WTC11 (cell line): ENCODE measurements around the gene CBX2. TPM values are rescaled to one million over a fixed set of nuclear protein-coding genes. Genes with fewer than 3 reads are reported as not detected.

Experiments
- ATAC-seq: fragments of 200-7000 bp; cut with Tn5 transposase; 2 replicates; pipeline ENCODE4 v1.10.0; 2021; ENCODE audit warnings: mild to moderate bottlenecking, moderate library complexity
- CTCF ChIA-PET: fragments of 300-600 bp; sonication (Branson Sonifier 250); formaldehyde crosslinking; loops from one replicate; lab custom pipeline; 2021; ENCODE audit warnings: antibody characterized with exemption; lab: Charles Lee
- POLR2A ChIA-PET: fragments of 350-600 bp; sonication (Branson Sonifier 250); formaldehyde crosslinking; loops from one replicate; lab custom pipeline; 2021; ENCODE audit warnings: antibody characterized with exemption; lab: Charles Lee
- DNase-seq: peaks from one replicate; pipeline ENCODE4 v3.0.0; 2021; ENCODE audit warnings: low spot score
- H3K27ac Mint-ChIP-seq: 2 replicates; pipeline ENCODE4 v1.8.0; 2021; ENCODE audit warnings: mixed read lengths
- H3K27me3 Mint-ChIP-seq: 2 replicates; pipeline ENCODE4 v1.8.0; 2021; ENCODE audit warnings: low read depth, mild to moderate bottlenecking, moderate library complexity, mixed read lengths
- H3K36me3 Mint-ChIP-seq: 2 replicates; pipeline ENCODE4 v1.8.0; 2021; ENCODE audit warnings: mixed read lengths
- H3K4me1 Mint-ChIP-seq: 2 replicates; pipeline ENCODE4 v1.8.0; 2022; ENCODE audit warnings: mixed read lengths
- H3K4me3 Mint-ChIP-seq: 2 replicates; pipeline ENCODE4 v1.8.0; 2021; ENCODE audit warnings: mild to moderate bottlenecking, moderate library complexity, mixed read lengths
- H3K9me3 Mint-ChIP-seq: 2 replicates; pipeline ENCODE4 v1.8.0; 2021; ENCODE audit warnings: mixed read lengths
- AR ChIP-seq: fragments of 250-450 bp; sonication (Bioruptor Pico); IDR thresholded peaks from 2 replicates; pipeline ENCODE4 v1.9.0; 2021; ENCODE audit warnings: mild to moderate bottlenecking
- CREM ChIP-seq: sonication (generic); formaldehyde crosslinking; IDR thresholded peaks from 2 replicates; pipeline ENCODE4 v1.8.1; 2022; ENCODE audit warnings: mild to moderate bottlenecking, missing genetic modification reagents, moderate library complexity
- ERG ChIP-seq: fragments of 250-450 bp; sonication (Bioruptor Pico); IDR thresholded peaks from 2 replicates; pipeline ENCODE4 v1.8.0; 2021; ENCODE audit warnings: mild to moderate bottlenecking
- GABPB1 ChIP-seq: sonication (generic); formaldehyde crosslinking; IDR thresholded peaks from 2 replicates; pipeline ENCODE4 v1.8.1; 2023; ENCODE audit warnings: mild to moderate bottlenecking, missing genetic modification reagents
- MYBL2 ChIP-seq: sonication (generic); formaldehyde crosslinking; IDR thresholded peaks from 2 replicates; pipeline ENCODE4 v1.8.1; 2023; ENCODE audit warnings: mild to moderate bottlenecking, moderate library complexity, missing genetic modification reagents
- NFYB ChIP-seq: sonication (generic); formaldehyde crosslinking; conservative IDR thresholded peaks from 2 replicates; pipeline ENCODE4 v1.8.0; 2022; ENCODE audit warnings: low read depth, missing genetic modification reagents
- PREB ChIP-seq: sonication (generic); formaldehyde crosslinking; IDR thresholded peaks from 2 replicates; pipeline ENCODE4 v1.8.1; 2022; ENCODE audit warnings: mild to moderate bottlenecking, missing genetic modification reagents, moderate library complexity, borderline replicate concordance
- TP53 ChIP-seq: sonication (generic); formaldehyde crosslinking; IDR thresholded peaks from 2 replicates; pipeline ENCODE4 v1.8.1; 2023; ENCODE audit warnings: mild to moderate bottlenecking, missing genetic modification reagents
- ZNF219 ChIP-seq: sonication (generic); formaldehyde crosslinking; IDR thresholded peaks from 2 replicates; pipeline ENCODE4 v1.8.0; 2023; ENCODE audit warnings: missing genetic modification reagents, mild to moderate bottlenecking, borderline replicate concordance
- ZNF281 ChIP-seq: sonication (generic); formaldehyde crosslinking; IDR thresholded peaks from 2 replicates; pipeline ENCODE4 v1.8.0; 2023; ENCODE audit warnings: mild to moderate bottlenecking, missing genetic modification reagents
- ZNF423 ChIP-seq: fragments of 250-450 bp; sonication (Bioruptor Pico); IDR thresholded peaks from 2 replicates; pipeline ENCODE4 v2.1.2; 2022; ENCODE audit warnings: mild to moderate bottlenecking, moderate library complexity
- total RNA-seq: library from RNA; stranded (reverse); gene quantifications from 3 replicates; pipeline ENCODE4 v1.2.3, GENCODE V29; 2021
- TF ChIP-seq, protein P1 (sequence below): sonication (generic); formaldehyde crosslinking; IDR thresholded peaks from 2 replicates; pipeline ENCODE4 v1.8.1; 2023; ENCODE audit warnings: mild to moderate bottlenecking, moderate library complexity, missing genetic modification reagents
- TF ChIP-seq, protein P2 (sequence below): sonication (generic); formaldehyde crosslinking; IDR thresholded peaks from 2 replicates; pipeline ENCODE4 v1.8.1; 2022; ENCODE audit warnings: low read depth, mild to moderate bottlenecking, moderate library complexity, missing genetic modification reagents, borderline replicate concordance
- TF ChIP-seq, protein P3 (sequence below): fragments of 250-450 bp; sonication (Bioruptor Pico); IDR thresholded peaks from 2 replicates; pipeline ENCODE4 v1.9.0; 2021; ENCODE audit warnings: mild to moderate bottlenecking

The CBX2 gene
- total RNA-seq, 1 experiment from 2014 or later: 85.5 TPM

GRCh38 chr17:79797492-79798298 is 19.7 kb downstream of the CBX2 start:
- Mint-ChIP-seq H3K27ac (no peak overlapping the region), H3K4me3 (peak overlapping the region; percentile 48), H3K4me1 (peaks cover 49% of the 10 kb centered on the region), H3K36me3 (no peaks in the 10 kb centered on the region), H3K9me3 (no peaks in the 10 kb centered on the region), H3K27me3 (peaks cover 94% of the 10 kb centered on the region)
- ChIA-PET CTCF (interaction anchor here (0.5 to 9.2 kb wide), 30 partner anchors 8 to 814 kb away, joined by 3 to 119 read pairs (median 6); partner anchors contain the start of genes CBX4 and GAA), POLR2A (interaction anchor here (0.6 to 2.7 kb wide), 10 partner anchors 11 to 196 kb away, joined by 3 to 11 read pairs (median 6); partner anchors contain the start of gene CBX4)
- TF ChIP-seq PREB (CRISPR knock-in tag) (0 out of 2 replicates have a peak, but pooled peaks have one; percentile 33), AR (CRISPR knock-in tag) (no peak), GABPB1 (CRISPR knock-in tag) (0 out of 2 replicates have a peak, but pooled peaks have one; percentile 18)
- TF ChIP-seq, protein P1, sequence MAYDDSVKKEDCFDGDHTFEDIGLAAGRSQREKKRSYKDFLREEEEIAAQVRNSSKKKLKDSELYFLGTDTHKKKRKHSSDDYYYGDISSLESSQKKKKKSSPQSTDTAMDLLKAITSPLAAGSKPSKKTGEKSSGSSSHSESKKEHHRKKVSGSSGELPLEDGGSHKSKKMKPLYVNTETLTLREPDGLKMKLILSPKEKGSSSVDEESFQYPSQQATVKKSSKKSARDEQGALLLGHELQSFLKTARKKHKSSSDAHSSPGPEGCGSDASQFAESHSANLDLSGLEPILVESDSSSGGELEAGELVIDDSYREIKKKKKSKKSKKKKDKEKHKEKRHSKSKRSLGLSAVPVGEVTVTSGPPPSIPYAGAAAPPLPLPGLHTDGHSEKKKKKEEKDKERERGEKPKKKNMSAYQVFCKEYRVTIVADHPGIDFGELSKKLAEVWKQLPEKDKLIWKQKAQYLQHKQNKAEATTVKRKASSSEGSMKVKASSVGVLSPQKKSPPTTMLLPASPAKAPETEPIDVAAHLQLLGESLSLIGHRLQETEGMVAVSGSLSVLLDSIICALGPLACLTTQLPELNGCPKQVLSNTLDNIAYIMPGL: no peak
- ATAC-seq: peak; percentile 4
- DNase-seq: peak; percentile 50

DNA sequence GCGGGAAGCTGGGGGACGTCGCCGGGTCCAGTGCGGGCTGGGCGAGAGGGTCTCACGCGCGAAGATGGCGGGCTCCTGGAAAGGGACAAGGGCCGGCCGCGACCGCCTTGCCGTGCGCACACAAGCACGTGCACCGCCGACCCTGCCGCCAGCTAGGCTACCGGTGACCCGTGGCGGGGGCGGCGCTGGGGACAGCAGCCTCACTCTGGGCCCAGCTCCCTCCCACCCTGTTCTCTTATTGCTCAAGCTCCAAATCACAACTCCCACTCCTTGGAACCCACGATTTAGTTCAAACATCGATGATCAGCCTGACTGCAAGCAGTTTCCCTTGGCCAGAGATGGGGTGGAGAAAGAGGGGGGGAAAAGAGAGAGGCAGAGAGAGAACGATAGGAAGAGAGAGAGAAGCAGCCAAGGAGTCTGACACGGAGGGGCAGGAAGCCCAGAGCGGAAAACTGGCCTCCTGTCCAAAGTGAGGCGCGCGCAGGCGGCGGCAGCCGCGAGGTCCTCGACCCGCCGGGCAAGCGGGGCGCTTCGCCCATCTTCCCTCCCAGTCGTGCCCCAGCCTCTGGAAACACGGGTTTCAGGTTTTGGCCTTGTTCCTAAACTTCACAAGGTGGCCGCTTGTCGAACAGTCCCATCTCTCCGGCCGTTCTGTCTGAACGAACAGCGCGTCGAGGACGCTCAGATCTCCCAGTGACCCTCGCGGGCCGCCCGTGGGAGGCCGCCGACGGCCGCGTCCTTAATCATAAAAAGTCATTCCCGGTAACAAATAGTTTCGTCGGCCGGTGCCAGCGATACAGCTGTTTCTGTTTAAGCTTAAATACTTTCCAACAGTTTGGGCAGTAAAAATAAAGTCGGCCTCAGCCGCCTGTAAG is 20.6 kb downstream of the CBX2 start:
- DNase-seq: peak; percentile 41
- H3K36me3 Mint-ChIP-seq: no peaks in the 10 kb centered on the region
- peaks cover 52% of the 10 kb centered on the region for H3K4me1 Mint-ChIP-seq
- H3K4me3 Mint-ChIP-seq: peak overlapping the region; percentile 48
- ATAC-seq: no peak
- ChIA-PET CTCF (interaction anchor here (2.2 to 9.2 kb wide), 8 partner anchors 9 to 177 kb away, joined by 4 to 119 read pairs (median 18); partner anchors contain the start of gene CBX4), POLR2A (interaction anchor here (0.6 to 2.7 kb wide), 6 partner anchors 10 to 41 kb away, joined by 3 to 11 read pairs (median 5); partner anchors contain the start of gene CBX4)
- H3K27me3 Mint-ChIP-seq: peaks cover 94% of the 10 kb centered on the region
- H3K27ac Mint-ChIP-seq: no peak overlapping the region
- H3K9me3 Mint-ChIP-seq: no peaks in the 10 kb centered on the region
- no peak for TF ChIP-seq CREM (CRISPR knock-in tag)
- no peak for TF ChIP-seq ERG (CRISPR knock-in tag)
- peak; percentile 57; the same call in 1 of the 2 replicates for TF ChIP-seq TP53 (CRISPR knock-in tag)
- TF ChIP-seq ZNF219 (CRISPR knock-in tag): no peak
- TF ChIP-seq, protein P2, sequence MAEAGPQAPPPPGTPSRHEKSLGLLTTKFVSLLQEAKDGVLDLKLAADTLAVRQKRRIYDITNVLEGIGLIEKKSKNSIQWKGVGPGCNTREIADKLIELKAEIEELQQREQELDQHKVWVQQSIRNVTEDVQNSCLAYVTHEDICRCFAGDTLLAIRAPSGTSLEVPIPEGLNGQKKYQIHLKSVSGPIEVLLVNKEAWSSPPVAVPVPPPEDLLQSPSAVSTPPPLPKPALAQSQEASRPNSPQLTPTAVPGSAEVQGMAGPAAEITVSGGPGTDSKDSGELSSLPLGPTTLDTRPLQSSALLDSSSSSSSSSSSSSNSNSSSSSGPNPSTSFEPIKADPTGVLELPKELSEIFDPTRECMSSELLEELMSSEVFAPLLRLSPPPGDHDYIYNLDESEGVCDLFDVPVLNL (CRISPR knock-in tag): peak; percentile 74; the same call in 1 of the 2 replicates
- TF ChIP-seq, protein P3, sequence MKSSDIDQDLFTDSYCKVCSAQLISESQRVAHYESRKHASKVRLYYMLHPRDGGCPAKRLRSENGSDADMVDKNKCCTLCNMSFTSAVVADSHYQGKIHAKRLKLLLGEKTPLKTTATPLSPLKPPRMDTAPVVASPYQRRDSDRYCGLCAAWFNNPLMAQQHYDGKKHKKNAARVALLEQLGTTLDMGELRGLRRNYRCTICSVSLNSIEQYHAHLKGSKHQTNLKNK (CRISPR knock-in tag): no peak
- peak; percentile 81 for TF ChIP-seq MYBL2 (CRISPR knock-in tag)
- TF ChIP-seq NFYB (CRISPR knock-in tag): peak; percentile 32; the same call in 1 of the 2 replicates
- peak; percentile 85; the same call in 1 of the 2 replicates for TF ChIP-seq ZNF281 (CRISPR knock-in tag)
- no peak for TF ChIP-seq ZNF423
